NCI-H748 (cell line): ENCODE results near the gene UPP2.

ENCODE experiments used
- DNase-seq: peaks from one replicate; lab custom pipeline; 2025; ENCODE audit not compliant: unreplicated experiment; lab: John Stamatoyannopoulos, UW

UPP2 gene

DNA sequence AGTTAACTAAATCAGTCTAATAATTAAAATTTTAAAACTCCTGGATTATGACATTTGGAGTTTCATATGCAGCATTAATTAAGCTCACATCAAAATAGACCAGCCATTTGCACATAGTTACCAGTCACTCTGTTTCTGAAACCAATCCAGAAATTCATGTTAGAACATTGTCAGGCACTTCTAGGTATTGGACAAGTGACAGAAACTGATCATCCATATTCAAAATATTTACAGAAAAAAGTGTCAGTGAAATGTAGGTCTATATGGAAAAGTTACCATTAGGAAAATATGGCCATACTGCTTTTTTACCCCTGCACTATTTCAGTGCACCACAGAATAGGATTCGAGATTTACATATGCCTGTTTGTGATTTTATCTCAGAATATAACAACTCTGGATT is 33.4 kb downstream of the UPP2 start:
- no peak for DNase-seq

- DNase-seq: no peak
Observed at GRCh38 chr2:158138255-158138654, 36.6 kb downstream of the UPP2 start.

DNA sequence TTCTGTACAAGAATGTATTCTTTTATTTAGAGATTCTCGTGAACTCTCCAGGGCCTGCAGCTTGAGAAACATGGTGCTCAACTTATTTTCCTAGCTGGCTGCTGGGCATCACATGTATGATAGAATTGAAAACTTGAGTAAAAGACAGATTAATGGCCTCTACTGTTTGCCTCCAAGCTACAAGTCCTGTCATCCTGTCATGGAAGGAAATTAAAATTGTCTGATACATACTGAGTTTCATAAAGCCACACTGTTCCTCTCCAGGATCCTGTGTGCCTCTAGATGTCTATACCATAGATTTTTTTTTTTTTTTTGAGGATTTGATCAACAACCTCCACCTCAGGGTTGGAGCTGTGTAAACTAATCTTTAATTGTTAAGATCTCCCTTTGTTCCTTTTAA is 38.5 kb downstream of the UPP2 start:
- no peak for DNase-seq

DNA sequence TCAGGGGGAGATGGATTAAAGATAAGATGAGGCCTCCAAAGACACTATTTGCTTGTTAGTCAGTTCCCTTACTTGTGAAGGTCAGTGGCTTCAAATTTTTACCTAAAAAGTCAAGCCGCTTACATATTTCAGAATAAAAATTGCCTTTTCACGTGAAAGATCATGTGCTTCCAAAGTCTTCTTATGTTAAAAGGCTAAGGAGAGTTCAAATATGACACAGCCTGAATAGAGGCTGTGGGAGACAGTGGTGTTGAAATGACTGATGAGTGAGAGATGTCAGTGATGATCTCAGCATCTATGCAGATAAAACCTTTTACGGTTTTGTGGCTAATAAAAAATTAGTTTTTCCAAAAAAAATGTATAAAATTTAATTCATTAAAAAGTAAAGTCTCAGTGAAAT is 40.5 kb downstream of the UPP2 start:
- no peak for DNase-seq

GRCh38 chr2:158142568-158143332 is 41.1 kb downstream of the UPP2 start:
- DNase-seq: no peak

DNA sequence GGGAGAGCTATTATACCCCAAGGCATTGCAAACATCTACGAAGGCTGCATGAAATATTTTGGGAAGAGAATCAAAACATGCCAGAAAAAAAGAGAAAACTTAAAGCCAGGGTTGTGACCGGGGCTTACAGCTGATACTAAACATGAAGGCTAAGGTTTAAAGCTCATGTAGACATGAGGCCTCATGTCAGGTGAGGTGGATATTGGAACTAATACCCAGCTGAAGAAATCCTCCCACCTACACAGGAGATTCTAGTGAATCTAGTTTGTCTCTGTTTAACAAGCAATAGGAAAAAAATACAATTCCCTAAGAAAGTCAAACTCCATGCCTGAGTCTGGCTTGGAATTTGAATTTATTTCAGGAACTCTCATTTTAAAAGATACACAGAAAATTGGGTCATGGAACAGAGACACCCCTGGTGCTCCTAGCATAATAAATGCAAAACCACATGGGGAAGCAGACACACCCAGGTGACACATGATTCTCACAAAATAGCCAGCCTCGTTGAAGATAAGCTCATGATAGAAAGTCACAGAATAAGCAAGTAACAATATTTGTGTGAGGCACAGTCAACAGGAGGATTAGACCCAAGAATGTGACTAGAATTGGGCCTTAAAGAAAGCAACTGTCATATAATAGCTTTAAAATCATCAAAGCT is 42.2 kb downstream of the UPP2 start:
- DNase-seq: no peak

- DNase-seq: peak; percentile 16
Observed at GRCh38 chr2:158144914-158145625, 43.4 kb downstream of the UPP2 start.

DNA sequence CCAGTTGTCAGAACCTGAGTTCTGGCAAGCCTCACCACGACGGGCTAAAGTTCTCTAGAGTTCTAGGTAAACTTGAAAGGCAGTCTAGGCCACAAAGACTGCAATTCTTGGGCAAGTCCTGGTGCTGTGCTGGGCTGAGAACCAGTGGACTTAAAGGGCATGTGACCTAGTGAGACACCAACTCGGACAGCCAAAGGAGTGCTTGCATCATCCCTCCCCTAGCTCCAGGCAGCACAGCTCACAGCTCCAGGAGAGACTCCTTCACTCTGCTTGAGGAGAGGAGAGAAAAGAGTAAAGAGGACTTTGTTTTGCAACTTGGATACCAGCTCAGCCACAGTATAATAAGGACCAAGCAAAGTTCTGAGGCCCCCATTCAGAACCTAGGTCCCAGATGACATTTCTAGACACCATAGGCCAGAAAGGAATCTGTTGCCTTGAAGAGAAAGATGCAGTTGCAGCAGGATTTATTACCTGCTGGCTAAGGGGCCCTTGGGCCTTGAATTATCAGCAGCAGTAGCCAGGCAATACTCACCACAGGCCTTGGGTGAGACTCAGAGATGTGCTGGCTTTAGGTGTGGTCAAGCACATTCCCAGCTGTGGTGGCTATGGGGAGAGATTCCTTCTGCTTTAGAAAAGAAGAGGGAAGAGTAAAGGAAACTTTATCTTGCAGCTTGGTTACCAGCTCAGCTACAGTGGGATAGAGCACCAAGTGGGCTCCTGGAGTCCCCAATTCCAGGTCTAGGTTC is 51.8 kb downstream of the UPP2 start:
- no peak for DNase-seq

- DNase-seq: no peak
Observed at GRCh38 chr2:158154596-158154995, 52.9 kb downstream of the UPP2 start.

GRCh38 chr2:158172719-158173118 is 71.0 kb downstream of the UPP2 start:
- no peak for DNase-seq

- DNase-seq: no peak
Observed at GRCh38 chr2:158174495-158174894, 72.8 kb downstream of the UPP2 start.

DNA sequence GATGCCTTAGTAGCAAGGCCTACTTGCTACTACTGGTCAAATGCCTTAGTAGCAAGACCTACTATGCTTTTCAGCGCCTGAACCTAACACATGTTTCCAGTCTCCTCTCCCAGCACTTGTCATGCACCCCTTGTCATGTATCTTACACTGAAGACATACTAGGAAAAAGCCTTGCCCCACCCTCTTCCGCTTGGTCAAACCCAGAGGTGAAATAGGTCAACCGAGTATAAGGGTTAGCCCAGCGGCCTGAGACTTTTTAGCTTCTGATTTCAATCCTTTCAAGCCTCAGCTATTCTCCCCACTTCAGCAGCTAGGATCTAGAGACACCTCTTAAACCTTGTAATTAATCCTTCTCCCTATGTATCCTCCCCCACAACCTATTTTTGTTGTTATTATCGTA is 73.3 kb downstream of the UPP2 start:
- DNase-seq: no peak

GRCh38 chr2:158178646-158179045 is 77.0 kb downstream of the UPP2 start:
- DNase-seq: no peak

- peak; percentile 68 for DNase-seq
Observed at GRCh38 chr2:158179660-158180059, 78.0 kb downstream of the UPP2 start.

DNA sequence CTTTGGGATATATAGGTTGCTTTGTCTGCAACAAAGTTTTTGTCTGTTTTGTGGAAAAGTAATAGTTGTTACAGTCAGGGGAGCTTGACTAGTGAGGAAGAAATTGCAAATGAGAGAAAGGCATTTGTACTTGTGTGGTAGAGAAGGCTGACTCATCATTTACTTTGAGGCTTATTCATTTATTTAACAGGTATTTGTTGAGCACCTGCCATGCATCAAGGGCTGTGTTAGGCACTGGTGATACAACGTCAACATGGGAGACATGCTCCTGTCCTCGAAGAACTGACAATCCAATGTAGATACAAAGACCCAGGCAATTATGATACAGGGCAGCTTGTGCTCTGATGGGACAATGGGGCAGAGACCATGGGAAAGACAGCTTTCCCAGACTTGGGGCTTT is 79.5 kb downstream of the UPP2 start:
- peak; percentile 58 for DNase-seq

DNA sequence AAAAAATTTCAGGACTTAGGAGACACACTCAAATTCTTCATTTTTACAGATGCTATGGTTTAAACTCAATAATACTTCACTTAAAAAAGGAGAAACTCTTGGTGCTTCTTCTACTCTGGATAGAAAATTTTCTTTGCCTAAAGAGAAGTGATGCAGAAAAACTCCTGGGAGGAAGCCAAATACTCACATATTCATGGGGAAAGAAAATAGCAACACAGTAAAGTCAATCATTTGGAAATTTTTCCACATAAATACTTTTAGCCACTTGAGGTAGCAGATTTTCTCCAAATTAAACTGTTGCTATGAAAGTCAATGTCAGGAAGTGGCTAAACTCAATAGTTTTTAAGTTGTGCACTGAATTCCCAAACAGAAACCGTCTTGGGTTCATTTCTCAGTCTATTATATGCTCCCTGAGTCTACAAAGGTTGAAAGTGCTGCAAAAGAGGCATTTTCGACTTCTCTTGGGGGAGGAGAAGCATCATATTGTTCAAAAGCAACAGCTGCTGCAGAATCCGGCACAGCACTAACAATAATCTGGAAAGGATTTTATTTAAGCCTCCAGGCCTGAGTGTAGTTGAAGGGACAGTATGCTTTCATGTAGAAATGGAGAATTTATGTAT is 81.1 kb downstream of the UPP2 start:
- DNase-seq: no peak

- DNase-seq: peak; percentile 25
Observed at GRCh38 chr2:158184001-158184400, 82.3 kb downstream of the UPP2 start.

DNA sequence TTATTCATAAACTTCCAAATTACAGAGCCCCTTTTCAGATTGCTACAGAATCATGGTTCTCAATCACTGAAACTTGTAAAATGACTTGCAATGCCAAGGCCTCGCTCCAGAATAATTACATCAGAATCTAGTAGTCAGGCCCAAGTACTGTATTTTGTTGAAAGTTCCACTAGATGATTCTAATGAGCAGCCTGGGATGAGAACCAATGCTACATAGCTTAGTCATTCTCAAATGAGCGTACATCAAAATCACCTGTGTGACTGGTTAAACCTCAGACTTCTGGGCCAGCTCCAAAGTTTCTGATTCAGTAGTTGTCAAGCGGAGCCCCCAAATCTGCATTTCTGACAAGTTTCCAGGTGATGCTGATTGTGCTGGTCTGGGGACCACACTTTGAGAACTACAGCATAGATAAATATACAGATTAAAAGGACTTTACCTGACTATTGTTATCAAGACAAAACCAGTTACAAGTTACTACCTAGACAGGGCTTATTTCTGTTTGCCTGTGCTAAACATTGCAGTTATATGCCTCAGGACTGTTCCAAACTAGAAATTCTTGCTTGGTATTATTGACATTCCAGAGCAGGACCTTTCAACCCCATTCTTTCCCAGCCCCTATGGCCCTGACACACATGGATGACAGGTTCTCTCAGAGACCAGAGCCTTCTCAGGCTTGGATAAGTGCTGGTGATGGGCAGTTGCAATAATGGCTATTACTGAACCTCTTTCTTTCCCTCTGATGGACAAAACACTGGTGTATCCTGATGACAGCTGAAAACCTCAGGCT is 83.1 kb downstream of the UPP2 start:
- DNase-seq: no peak
